NCI-H69 (cell line): ENCODE data around the gene STK32C.
"Not testable (repeated sequence)": the region's sequence is repeated elsewhere in the genome, so short reads cannot be mapped to it uniquely, and the experiment has no call there.

Experiments
- DNase-seq: peaks from one replicate; lab custom pipeline; 2025; lab: John Stamatoyannopoulos, UW

Gene STK32C

DNA sequence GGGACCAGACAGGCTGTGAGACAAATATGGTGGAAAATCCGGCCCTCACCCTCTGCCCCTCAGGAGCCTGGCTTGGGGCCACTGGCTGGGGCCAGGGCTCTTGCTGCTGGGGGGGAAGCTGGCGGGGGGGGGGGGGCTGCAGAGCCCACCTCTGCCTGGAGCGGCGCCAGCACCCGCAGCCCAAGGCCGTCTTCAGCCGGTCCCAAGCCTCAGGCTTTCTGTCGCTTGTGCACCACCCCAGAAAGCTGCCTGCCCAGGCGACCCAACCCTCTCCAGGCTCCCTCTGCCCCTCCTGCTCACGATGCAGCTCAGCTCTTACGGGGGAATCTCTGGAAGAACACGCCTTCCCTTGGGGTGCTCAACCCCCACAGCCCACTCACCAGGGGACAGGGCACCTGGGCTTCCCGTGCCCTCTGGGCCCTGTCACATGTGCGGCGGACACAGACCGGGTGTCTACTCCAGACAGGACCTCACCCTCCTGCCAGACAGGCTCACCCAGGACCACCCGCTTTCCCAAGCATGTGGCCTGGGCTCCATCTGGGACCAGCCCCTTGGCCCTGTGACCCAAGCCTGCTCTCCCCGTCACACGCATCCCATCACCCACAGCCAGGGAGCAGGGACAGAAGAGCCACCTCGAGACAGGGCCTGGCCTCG, 77.1 kb downstream of the STK32C start:
- DNase-seq, result no peak

DNA sequence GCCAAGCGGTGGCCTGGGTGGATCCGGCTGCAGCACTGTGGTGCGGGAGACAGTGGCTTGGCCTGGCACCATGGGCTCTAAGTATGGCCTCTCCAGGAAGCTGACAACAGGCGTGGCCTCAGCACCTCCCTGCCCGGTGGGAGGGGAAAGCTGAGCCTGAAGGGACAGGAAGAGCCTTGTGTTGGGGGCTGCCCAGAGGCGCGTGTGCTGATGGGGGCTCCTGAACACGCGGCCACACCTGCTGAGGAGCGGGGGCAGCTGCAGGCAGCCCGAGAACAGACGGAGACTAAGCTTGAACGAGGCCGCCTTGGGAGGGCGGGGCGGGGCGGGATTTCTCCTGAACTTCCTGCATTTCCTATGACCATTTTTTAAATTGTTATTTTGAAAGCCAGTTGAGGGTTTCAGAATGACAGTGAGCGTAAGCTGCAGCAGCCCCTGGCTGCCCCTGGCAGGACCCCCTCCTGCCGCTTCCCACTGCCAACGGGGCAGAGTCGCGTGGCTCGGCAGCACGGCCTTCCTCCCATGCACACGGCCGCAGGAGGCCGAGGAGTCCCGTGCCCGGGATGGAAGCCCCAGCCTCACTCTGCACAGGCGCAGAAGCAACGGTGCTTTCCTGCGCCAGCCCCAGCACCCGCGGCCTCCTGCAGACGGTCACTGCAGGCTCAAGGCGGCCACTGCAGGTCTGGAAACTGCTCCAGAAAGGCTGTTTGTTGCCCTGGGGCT, 77.8 kb downstream of the STK32C start:
- DNase-seq, result peak; percentile 20

DNA sequence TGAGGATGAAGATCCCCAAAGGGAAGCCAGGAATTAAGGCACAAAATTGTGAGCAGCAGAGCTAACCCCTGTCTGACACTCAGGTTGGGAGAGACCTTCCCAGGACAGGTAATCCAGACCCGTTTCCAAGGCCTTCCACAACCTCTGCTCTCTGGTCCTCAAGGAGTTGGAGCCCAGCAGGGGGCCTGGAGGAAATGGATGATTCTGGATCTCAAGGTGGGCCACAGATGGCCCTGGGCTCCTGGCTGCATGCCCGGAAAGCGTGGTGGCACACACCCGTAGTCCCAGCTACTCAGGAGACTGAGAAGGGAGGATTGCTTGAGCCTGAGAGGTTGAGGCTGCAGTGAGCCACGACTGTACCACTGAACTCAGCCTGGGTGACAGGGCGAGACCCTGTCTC, 78.7 kb downstream of the STK32C start:
- DNase-seq, result peak; percentile 11

DNA sequence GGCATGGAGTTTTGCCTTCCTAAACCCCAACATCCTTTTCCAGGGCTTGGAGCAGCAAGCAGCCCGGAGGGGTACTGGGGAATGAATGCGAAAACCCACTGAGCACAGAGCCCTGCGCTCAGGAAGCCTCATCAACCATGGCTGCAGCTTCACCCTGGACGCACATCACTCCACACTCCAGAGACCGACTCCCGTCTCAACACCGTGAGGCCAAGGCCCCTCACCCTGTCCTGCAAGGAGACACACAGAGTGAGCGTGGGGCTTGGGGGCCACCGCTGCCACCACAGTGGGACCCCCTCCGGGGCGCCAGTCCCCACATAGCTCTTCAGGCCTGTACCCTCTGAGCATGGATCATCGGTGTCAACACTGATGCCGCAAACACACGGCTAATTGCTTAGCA, 79.1 kb downstream of the STK32C start:
- DNase-seq, result no peak

DNA sequence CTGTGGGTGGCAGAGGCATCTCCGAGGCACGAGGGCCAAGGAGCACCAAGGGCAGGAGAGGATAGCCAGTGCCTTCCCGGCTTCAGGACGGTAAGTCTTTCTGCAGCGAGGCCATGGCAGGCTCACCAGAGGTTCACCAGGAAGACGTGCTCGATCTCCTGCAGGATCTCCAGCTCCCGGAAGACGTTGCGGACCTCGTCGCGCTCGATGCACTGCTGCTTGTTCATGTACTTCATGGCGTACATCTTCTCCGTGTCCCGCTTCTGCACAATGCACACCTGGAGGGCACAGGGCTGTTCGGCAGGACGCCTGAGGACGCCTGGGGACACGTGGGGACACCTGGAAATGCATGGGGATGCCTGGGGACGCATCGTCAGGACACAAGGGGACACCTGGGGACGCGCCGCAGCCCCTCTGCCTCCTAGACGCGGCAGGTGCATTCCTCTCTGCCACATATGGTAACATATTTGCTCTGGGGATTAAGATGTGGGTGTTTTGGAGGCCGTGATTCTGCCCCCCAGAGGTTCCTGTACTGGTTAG, 79.8 kb downstream of the STK32C start:
- no peak for DNase-seq

DNA sequence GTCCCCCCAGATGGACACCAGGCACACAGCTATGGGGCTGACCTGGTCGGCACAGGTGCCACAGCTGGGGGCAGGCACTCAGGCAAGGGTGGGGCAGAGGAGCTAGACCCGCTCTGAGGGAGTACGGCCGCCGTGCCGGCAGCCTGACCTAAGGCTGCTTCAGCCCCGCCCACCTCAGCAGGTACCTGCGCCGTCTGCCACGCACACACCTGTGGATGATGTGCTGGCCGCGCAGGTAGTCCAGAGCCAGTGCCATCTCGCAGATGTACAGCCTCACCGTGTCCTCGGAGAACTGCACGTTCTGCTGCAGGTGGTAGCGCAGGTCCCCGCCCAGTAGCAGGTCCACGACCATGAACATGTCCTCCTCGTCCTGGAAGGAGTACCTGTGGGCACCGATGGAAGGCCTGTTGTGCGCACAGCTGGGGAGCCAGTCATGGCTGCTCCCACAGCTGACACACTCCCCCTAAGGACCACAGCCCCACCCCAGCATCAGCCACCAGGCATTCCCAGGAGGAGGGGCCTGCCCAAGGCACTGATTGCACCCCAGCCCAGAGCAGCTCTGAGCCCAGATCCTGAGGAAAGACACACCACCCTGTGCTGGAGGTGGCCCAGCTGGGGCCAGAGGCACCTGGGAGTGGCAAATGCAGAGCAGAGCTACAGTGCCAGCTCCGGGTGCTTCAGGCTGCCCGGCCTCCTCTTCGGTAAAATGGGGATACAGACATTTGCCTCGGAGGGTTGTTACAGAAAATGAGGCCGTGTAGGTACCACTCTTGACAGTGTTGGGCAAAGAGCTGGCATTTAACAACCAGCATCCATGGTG, 81.0 kb downstream of the STK32C start:
- DNase-seq, result peak; percentile 80

DNA sequence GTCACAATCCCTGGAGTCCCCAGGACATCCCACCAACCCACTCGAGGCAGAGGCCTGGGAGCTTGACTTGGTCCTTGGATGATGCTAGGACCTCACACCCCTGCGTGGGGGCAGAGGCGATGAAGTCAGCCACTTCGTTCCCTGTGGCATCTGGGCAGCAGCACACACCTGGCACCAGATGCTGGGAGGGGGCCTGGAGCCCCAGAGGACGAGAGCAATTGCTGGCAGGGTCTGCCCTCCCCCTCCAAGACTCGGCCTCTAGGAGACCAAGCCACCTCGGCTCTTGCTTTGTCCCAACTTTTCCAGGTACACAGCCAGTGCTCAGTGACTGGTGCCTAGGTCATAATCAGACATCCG, 81.9 kb downstream of the STK32C start:
- DNase-seq, result no peak

DNA sequence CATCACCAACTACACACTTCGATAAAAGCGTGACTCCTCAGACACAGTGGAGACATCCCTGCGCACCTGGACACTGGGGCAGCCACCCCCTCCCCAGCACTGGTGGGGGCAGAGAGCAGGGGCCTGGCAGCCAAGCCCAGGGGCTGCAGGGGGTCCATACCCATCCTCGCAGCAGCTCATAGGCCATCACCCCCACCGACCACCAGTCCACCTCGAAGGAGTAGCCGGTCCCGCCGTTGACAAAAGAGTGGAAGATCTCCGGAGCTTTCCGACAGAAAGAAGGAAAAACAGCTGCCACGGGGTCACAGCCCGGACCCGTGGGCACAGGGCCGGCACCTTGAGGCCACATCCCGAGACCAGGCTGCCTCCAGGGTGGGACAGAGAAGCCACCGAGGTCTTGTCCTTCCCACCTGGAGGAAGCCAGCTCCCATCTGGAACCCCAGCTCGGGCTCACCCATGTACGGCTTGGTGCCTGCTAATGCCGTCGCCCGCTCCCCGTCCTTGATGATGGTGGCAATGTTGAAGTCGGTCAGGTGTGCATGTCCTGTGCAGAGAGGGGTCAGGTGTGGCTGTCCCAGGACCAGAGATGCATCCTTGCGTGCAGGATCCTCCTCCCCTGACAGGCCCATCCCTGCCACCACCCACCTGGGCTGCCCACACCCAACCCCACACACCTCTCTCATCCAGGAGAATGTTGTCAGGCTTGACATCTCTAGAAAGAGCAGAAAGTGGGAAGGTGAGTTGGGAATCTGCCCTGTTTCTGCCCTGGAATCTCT, 82.5 kb downstream of the STK32C start:
- no peak for DNase-seq

DNA sequence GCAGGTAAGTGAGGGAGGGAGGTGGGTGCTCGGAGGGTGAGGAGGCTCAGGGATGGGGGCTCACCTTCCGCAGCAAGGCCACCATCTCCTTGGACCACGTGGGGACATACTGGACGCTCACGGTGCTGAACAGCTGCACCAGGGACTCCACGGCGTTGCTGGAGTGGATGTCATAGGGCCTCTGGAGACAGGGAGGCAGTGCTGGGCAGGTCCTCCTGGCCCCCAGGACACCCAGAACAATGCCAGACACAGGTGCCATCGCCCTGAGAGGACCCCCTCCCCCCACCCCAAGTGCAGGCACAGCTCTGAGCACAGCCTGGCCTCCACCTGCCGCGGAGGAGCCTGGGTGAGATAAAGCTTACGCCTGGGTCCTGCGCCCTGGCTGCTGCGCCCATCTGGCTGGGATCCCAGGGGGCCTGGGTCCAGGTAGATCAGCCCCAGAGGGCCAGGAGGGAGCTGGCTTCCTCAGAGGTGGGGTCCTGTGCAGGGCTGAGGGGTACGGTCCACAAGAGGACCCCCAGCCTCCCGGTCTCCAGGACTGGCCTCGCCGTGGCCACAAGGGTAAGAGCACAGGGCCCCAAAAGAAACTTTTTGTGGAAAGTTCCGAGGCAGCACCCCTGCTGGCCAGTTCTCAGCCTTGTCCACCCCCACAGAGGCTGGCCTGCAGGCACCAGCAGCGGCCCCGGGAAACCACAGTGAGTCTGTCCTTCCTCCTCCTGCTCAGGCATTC, 83.2 kb downstream of the STK32C start:
- DNase-seq, result no peak

DNA sequence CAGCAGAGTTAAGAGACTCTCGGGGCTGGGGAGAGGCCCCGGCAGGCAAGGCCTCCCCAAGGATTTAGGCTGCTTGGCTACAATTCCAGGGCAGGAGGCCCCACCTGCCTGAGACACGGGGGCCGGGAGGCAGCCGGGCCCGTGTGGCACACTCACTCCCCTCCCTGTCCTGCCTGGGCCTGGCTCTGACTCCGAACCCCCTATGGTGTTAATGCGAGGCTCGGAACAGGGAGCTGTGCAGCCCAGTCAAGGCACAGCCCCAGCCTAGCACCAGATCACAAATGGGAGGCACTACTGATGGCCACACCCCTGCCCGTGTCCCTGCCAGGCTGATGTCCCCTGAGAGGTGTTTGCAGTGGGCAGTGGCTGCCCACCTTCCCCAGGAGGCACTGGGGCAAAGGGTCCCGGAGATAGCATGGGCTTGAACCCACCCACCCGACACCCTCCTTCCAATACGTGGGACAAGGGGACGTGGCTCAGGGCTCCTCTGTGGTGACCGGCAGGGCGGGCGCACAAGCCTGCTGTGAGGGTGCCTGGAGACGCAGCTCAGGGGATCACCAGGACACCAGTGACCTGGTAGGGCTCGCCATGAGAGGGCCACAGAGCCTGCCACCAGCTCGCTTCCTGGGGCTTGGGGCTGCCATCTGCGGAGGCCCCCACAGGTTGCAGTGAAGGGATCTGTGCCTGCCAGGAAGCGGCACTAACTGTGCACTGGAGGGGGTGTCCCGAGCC, 84.0 kb downstream of the STK32C start:
- no peak for DNase-seq

DNA sequence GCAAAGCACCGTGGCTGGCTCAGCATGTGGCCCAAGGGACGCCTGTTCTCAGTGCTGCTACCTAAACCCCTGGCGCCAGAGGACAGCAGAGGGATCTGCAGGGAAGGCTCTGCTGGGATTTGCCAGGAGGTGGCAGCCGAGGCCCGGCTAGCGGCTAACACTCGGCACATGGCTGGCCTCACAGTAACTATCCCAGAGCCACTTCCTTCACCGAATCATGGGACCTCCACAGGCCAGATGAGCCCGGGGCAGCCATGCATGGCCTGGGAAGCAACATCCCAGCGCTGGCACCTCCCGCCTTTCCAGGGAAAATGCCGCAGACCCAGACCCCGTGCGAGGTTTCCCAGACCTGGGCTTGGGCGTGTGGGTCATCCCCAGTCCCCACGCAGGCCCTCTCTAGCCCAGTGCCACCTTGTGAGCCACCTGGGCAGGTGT, 84.6 kb downstream of the STK32C start:
- DNase-seq, result no peak

DNA sequence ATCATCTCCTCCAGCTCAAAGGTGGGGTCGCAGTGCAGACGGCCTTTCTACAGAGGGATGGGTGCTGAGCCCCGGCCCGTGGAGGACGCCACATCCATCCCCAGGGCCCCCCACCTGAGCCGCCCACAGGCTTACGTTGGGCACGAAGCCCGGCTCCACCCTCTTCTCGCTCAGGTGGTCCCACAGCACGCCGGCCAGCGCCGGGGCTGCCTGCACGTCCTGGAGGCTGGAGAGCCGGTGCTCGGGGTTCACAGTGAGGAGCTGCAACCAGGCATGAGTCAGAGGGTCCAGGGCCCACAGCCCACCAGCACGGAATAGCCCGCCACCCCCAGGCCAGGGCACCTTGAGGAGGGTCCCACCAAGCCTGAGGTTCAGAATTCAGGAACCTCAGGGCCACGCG, 85.0 kb downstream of the STK32C start:
- no peak for DNase-seq

DNA sequence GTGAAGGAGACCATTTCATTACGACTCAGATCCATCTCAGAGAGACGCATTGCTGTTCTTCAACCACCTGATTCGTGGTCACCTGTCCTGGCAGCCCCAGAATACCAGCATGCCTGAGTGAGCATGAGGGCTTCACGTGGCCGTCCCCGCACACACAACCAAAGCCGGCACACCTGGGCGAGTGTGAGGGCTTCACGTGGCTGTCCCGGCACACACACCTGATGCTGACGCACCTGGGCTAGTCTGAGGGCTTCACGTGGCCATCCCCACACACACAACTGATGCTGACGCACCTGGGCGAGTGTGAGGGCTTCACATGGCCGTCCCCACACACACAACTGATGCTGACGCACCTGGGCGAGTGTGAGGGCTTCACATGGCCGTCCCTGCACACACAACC, 86.8 kb downstream of the STK32C start:
- not testable (repeated sequence) for DNase-seq

DNA sequence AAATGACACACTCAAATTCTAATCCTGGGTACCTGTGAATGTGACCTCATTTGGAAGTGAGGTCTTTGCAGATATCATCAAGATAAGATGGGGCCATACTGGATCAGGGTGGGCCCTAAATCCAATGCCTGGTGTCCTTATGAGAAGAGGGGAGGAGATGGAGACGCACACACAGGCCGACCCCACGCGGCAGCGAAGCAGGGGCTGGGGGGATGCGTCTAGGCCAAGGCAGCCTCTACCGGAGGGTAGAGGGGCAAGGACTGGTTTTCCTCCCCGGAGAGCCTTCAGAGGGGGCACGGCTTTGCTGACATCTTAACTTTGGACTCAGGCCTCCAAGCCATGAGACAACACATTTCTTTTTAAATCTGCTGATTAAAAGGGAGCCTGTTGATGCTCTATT, 87.7 kb downstream of the STK32C start:
- no peak for DNase-seq

DNA sequence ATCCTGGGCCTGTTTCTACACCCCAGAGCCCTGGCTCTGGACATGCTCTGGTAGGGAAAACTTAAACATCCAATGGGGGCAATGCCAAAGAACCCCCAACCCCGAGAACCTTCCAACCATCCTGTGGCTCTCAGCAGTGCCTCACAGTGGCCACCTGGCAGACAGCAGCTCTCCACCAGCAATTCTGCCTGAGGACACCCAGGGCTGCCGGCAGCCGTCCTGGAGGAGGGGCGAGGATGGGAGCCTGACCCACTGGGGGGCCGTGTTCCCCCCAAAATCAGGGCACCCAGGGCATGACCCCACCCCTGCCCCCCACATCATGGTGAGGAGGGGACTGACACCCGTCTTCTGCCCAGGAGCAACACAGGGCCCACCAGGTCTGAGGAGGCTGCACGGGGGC, 88.3 kb downstream of the STK32C start:
- no peak for DNase-seq

DNA sequence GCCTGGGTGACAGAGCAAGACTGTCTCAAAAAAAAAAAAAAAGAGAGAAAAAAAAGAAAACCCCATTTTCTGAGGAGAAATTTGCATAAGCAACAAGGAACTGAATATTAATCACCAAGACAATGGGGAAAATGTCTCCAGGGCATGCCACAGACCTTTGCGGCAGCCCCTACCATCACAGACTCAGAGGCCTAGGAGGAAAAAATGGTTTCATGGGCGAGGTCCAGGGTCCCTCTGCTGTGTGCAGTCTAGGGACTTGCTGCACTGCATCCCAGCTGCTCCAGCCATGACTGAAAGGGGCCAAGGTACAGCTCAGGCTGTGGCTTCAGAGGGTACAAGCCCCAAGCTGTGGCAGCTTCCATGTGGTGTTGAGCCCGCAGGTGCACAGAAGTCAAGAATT, 91.3 kb downstream of the STK32C start:
- not testable (repeated sequence) for DNase-seq

DNA sequence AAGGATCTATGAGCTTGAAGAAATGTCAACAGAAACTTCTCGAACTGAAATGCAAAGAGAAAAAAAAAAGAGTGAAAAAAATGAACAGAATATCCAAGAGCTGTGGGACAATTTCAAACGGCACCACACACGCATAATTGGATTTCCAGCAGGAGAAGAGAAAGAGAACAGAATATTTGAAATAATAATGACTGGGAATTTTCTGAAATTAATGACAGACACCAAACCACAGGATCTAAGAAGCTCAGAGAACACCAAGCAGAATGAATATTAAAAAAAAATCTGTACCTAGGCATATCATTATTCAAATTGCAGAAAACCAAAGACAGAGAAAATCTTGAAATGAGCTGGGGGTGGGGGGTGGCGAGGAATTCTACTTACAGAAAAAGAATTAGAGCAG, 93.8 kb downstream of the STK32C start:
- DNase-seq, result no peak

DNA sequence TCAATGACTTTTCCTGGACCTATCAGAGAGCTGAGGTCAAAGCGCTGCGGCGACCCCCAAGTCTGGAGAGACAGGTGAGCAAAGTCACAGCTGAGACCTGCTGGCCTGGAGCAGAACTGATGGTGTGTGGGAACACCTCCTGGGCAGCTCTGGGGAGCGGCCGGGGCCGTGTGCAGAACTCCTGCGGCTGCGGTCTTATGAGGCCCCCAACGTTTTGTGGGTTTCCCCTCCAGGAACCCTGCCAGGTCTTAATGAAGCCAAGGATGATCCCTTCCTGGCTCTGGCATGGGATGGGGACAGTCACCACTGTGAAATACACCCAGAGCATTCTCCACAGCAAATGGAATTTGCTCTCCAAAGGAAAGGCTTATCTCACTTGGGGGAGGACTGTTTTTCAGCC, 94.9 kb downstream of the STK32C start:
- no peak for DNase-seq

DNA sequence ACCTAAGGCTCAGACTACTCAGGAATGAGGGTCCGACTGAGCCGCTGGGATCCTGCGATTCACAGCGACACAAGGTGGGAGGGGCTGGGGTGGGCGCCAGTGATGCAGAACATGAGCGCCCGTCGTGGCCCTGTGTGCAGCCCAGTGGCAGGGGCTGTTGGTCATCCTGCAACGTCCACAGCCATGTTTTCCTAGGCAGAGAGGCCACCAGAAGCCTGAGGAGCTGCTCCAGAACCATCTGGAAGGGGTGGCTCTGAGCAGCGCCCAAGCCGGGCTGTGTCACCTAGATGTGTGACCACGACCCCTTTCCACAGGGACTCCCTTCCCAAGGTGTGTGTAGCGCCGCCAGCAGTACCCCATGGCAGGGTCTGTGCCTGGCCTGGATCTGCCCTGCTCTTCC, 96.5 kb downstream of the STK32C start:
- no peak for DNase-seq

DNA sequence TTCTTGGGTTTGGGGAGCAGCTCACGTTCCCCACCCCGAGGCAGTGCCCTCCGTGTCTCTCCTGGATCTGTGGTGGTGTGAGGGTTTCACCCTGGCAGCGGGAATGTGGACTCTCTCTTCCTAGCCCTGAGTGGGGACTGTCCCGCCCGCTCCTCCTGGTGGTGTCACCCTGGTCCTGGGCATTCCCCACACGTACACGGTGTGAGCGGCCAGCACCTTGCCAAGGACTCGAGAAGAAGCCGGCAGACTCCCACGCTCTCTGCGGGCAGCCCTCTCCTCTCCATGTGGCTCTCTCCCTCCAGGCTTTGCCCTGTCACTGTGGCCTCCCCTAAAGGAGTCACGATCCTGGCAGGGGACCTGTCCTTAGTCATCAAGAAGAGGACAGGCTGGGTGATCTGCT, 97.0 kb downstream of the STK32C start:
- DNase-seq, result no peak
